IMR-90 (cell line): ENCODE measurements around the gene MYDGF. TPM values are rescaled to one million over a fixed set of nuclear protein-coding genes. Genes with fewer than 3 reads are reported as not detected.
A peak's percentile ranks its signal among the peaks of the same experiment; 100 is the strongest.

Experiments used
- ATAC-seq: fragments of 200-7000 bp; cut with Tn5 transposase; 2 replicates; pipeline ENCODE4 v1.9.1; 2020; ENCODE audit warnings: low read depth, mild to moderate bottlenecking, moderate library complexity
- BruUV-seq: library from RNA; stranded (reverse); fragments of 400-500 nt; replicated peaks from 2 replicates; lab custom pipeline; 2021; lab: Mats Ljungman, UMichigan
- CTCF ChIA-PET: fragments of 300-600 bp; formaldehyde crosslinking; extraction: SDS; loops from one replicate; lab custom pipeline; 2021; ENCODE audit warnings: antibody characterized with exemption; lab: Yijun Ruan, JAX
- POLR2A ChIA-PET: fragments of 300-600 bp; sonication (Branson Sonifier 250); formaldehyde crosslinking; loops from one replicate; lab custom pipeline; 2022; ENCODE audit warnings: antibody characterized with exemption; ENCODE audit not compliant: unreplicated experiment; lab: Charles Lee
- DNase-seq: peaks from one replicate; pipeline ENCODE4 v3.0.0; 2013
- H2AFZ ChIP-seq: replicated peaks from 2 replicates; pipeline ENCODE3; 2013; ENCODE audit warnings: low read length, mild to moderate bottlenecking; ENCODE audit not compliant: poor library complexity
- H2AK5ac ChIP-seq: 2 replicates; pipeline ENCODE4 v1.6.1; 2013; ENCODE audit warnings: low read depth, low read length, inconsistent platforms
- H2AK9ac ChIP-seq: replicated peaks from 2 replicates; pipeline ENCODE3; 2013; ENCODE audit warnings: mild to moderate bottlenecking, low read depth, low read length, moderate library complexity; ENCODE audit not compliant: poor library complexity
- H2BK120ac ChIP-seq: 2 replicates; pipeline ENCODE4 v1.6.1; 2013; ENCODE audit warnings: low read depth, low read length, inconsistent platforms
- H2BK15ac ChIP-seq: 3 replicates; pipeline ENCODE4 v1.6.1; 2013; ENCODE audit warnings: low read depth, low read length, inconsistent platforms
- H2BK20ac ChIP-seq: 2 replicates; pipeline ENCODE4 v1.6.1; 2013; ENCODE audit warnings: low read depth, mild to moderate bottlenecking, inconsistent platforms, low read length, moderate library complexity
- H2BK5ac ChIP-seq: 2 replicates; pipeline ENCODE4 v1.6.1; 2013; ENCODE audit warnings: mild to moderate bottlenecking, low read depth, low read length, inconsistent platforms; ENCODE audit not compliant: poor library complexity, severe bottlenecking
- H3K14ac ChIP-seq: replicated peaks from 2 replicates; pipeline ENCODE4 v1.6.1; 2013; ENCODE audit warnings: low read depth, low read length, inconsistent platforms
- H3K18ac ChIP-seq: 2 replicates; pipeline ENCODE4 v1.6.1; 2013; ENCODE audit warnings: low read depth, low read length, control low read depth
- H3K23ac ChIP-seq: 2 replicates; pipeline ENCODE4 v1.6.1; 2013; ENCODE audit warnings: low read depth, low read length, inconsistent platforms
- H3K27ac ChIP-seq: 2 replicates; pipeline ENCODE4 v1.5.1; 2013; ENCODE audit warnings: mild to moderate bottlenecking, control low read depth, low read length; ENCODE audit not compliant: insufficient read depth
- H3K27me3 ChIP-seq: 2 replicates; pipeline ENCODE4 v1.6.1; 2013; ENCODE audit warnings: low read length; ENCODE audit not compliant: control insufficient read depth, insufficient read depth
- H3K36me3 ChIP-seq: 2 replicates; pipeline ENCODE4 v1.6.1; 2013; ENCODE audit warnings: low read length, mixed read lengths; ENCODE audit not compliant: control insufficient read depth, insufficient read depth
- H3K4ac ChIP-seq: 2 replicates; pipeline ENCODE4 v1.6.1; 2013; ENCODE audit warnings: low read depth, low read length, inconsistent platforms
- H3K4me1 ChIP-seq: 2 replicates; pipeline ENCODE4 v1.6.1; 2013; ENCODE audit warnings: low read length, mixed read lengths; ENCODE audit not compliant: control insufficient read depth, insufficient read depth
- H3K4me2 ChIP-seq: 2 replicates; pipeline ENCODE4 v1.6.1; 2013; ENCODE audit warnings: low read depth, mild to moderate bottlenecking, control low read depth, low read length, moderate library complexity
- H3K4me3 ChIP-seq: 2 replicates; pipeline ENCODE4 v1.5.1; 2013; ENCODE audit warnings: low read depth, mild to moderate bottlenecking, control low read depth, low read length, moderate library complexity; ENCODE audit not compliant: insufficient read depth
- H3K56ac ChIP-seq: 2 replicates; pipeline ENCODE4 v1.6.1; 2013; ENCODE audit warnings: low read length, inconsistent platforms; ENCODE audit not compliant: insufficient read depth; ENCODE audit errors: extremely low read depth
- H3K79me1 ChIP-seq, 2 experiments: 2 replicates each; pipeline ENCODE4 v1.6.1; 2013; ENCODE audit warnings: low read length in 2 of 2, inconsistent platforms in 1 of 2, low read depth in 1 of 2
- H3K9ac ChIP-seq: 2 replicates; pipeline ENCODE4 v1.6.1; 2013; ENCODE audit warnings: low read depth, low read length, control low read depth
- H3K9me1 ChIP-seq: 2 replicates; pipeline ENCODE4 v1.6.1; 2013; ENCODE audit warnings: low read length, inconsistent platforms; ENCODE audit not compliant: insufficient read depth
- H3K9me3 ChIP-seq: 2 replicates; pipeline ENCODE4 v1.6.1; 2013; ENCODE audit warnings: low read length; ENCODE audit not compliant: control insufficient read depth, insufficient read depth
- H4K20me1 ChIP-seq: 2 replicates; pipeline ENCODE4 v1.6.1; 2013; ENCODE audit warnings: low read length, inconsistent platforms; ENCODE audit not compliant: insufficient read depth
- H4K5ac ChIP-seq: 2 replicates; pipeline ENCODE4 v1.6.1; 2013; ENCODE audit warnings: mild to moderate bottlenecking, low read depth, low read length, control low read depth
- H4K8ac ChIP-seq, 2 experiments: 2 replicates each; pipeline ENCODE4 v1.6.1; 2013; ENCODE audit warnings: low read depth in 2 of 2, low read length in 2 of 2, control low read depth in 1 of 2, inconsistent platforms in 1 of 2
- H4K91ac ChIP-seq: 2 replicates; pipeline ENCODE4 v1.6.1; 2013; ENCODE audit warnings: low read depth, low read length, inconsistent platforms; ENCODE audit not compliant: insufficient read depth
- BHLHE40 ChIP-seq: fragments of 150-350 bp; IDR thresholded peaks from 2 replicates; pipeline ENCODE4 v1.6.1; 2016; ENCODE audit warnings: mild to moderate bottlenecking, low read depth, low read length
- CEBPB ChIP-seq: IDR thresholded peaks from 2 replicates; pipeline ENCODE4 v1.6.1; 2012; ENCODE audit warnings: low read depth, low read length, improper control_type of control experiment
- CHD1 ChIP-seq: IDR thresholded peaks from 2 replicates; pipeline ENCODE4 v1.6.1; 2012; ENCODE audit warnings: low read depth, low read length, improper control_type of control experiment
- CTCF ChIP-seq: conservative IDR thresholded peaks from 2 replicates; pipeline ENCODE4 v1.5.1; 2012; ENCODE audit warnings: mild to moderate bottlenecking, low read depth, low read length, improper control_type of control experiment
- ELK1 ChIP-seq: fragments of 150-350 bp; IDR thresholded peaks from 2 replicates; pipeline ENCODE4 v1.6.1; 2016; ENCODE audit warnings: low read depth, mild to moderate bottlenecking, low read length, moderate library complexity, borderline replicate concordance
- FOS ChIP-seq: fragments of 150-350 bp; IDR thresholded peaks from 2 replicates; pipeline ENCODE4 v1.6.1; 2016; ENCODE audit warnings: low read depth, low read length
- MAFK ChIP-seq: IDR thresholded peaks from 2 replicates; pipeline ENCODE4 v1.6.1; 2012; ENCODE audit warnings: low read depth, low read length, improper control_type of control experiment
- MXI1 ChIP-seq: IDR thresholded peaks from 2 replicates; pipeline ENCODE4 v1.6.1; 2012; ENCODE audit warnings: low read depth, mild to moderate bottlenecking, low read length, moderate library complexity, borderline replicate concordance
- NFE2L2 ChIP-seq: fragments of 150-350 bp; IDR thresholded peaks from 2 replicates; pipeline ENCODE4 v1.6.1; 2016; ENCODE audit warnings: low read depth, mild to moderate bottlenecking, low read length
- POLR2A ChIP-seq: IDR thresholded peaks from 2 replicates; pipeline ENCODE4 v1.6.1; 2012; ENCODE audit warnings: mild to moderate bottlenecking, low read depth, low read length
- RAD21 ChIP-seq: IDR thresholded peaks from 2 replicates; pipeline ENCODE4 v1.6.1; 2012; ENCODE audit warnings: low read length, improper control_type of control experiment
- RCOR1 ChIP-seq: IDR thresholded peaks from 2 replicates; pipeline ENCODE4 v1.6.1; 2012; ENCODE audit warnings: mild to moderate bottlenecking, low read length, improper control_type of control experiment; ENCODE audit not compliant: insufficient replicate concordance
- RFX5 ChIP-seq: IDR thresholded peaks from 2 replicates; pipeline ENCODE4 v1.8.0; 2012; ENCODE audit warnings: low read depth, mild to moderate bottlenecking, low read length, moderate library complexity
- SMC3 ChIP-seq: fragments of 150-350 bp; IDR thresholded peaks from 2 replicates; pipeline ENCODE4 v1.6.1; 2016; ENCODE audit warnings: low read depth, mild to moderate bottlenecking, antibody characterized with exemption, low read length, moderate library complexity
- USF2 ChIP-seq: fragments of 150-350 bp; IDR thresholded peaks from 2 replicates; pipeline ENCODE4 v1.6.1; 2017; ENCODE audit warnings: mild to moderate bottlenecking, antibody characterized with exemption, low read length, low read depth
- WGBS, 2 experiments: methylation state at CpG; one replicate each; pipeline versions ENCODE4 v1.1.5 to v1.1.7; 2013; ENCODE audit warnings: missing lambda C conversion rate in 2 of 2; ENCODE audit not compliant: insufficient read length in 1 of 2; ENCODE audit errors: extremely low coverage in 2 of 2; 5-methylcytosine and 5-hydroxymethylcytosine counted together
- dilution Hi-C: fragments of 300-500 bp; cut with HindIII; formaldehyde crosslinking; loops from one replicate; pipeline ENCODE4 v1.14.3; 2018; ENCODE audit warnings: low sequenced_read_pairs; ENCODE audit not compliant: unreplicated experiment
- in situ Hi-C: fragments of 300-500 bp; cut with MboI; formaldehyde crosslinking; loops from 3 replicates; pipeline ENCODE4 v1.14.3; 2019; ENCODE audit warnings: low sequenced_read_pairs, inconsistent platforms, mixed read lengths
- intact Hi-C: fragments of 100-400 bp; cut with micrococcal nuclease; formaldehyde crosslinking; loops from 2 replicates; pipeline ENCODE4 v1.10.0; 2022
- polyA plus RNA-seq, 3 experiments: library from polyadenylated mRNA; depleted of rRNA; stranded (reverse); fragments of >200 nt; gene quantifications; 2 replicates each; pipeline ENCODE4 v1.2.3, GENCODE V29; 2012; ENCODE audit warnings: low replicate concordance in 1 of 3
- total RNA-seq: library from RNA; depleted of rRNA; stranded (reverse); fragments of >200 nt; gene quantifications from 2 replicates; pipeline ENCODE4 v1.2.3, GENCODE V29; 2012

Gene MYDGF
- total and polyA plus RNA-seq, 2 of the 4 experiments (the other 2 are of a cell fraction): 203 to 310 TPM

- Histone ChIP-seq H2BK120ac (peak overlapping the region; percentile 97), H2BK20ac (peak overlapping the region; percentile 90), H3K14ac (peak overlapping the region; percentile 89), H3K4me3 (no peak overlapping the region), H4K8ac (peak overlapping the region; percentile 87 to 88), H3K4ac (peak overlapping the region; percentile 97), H3K4me1 (peaks cover 15% of the 10 kb centered on the region), H3K23ac (peak overlapping the region; percentile 50; the same call in 1 of the 2 replicates), H3K18ac (peak overlapping the region; percentile 79; the same call in 1 of the 2 replicates), H2BK15ac (peak overlapping the region; percentile 96; the same call in 2 of the 3 replicates), H3K36me3 (peaks cover 74% of the 10 kb centered on the region), H3K79me1 (peaks cover 27 to 87% of the 10 kb centered on the region in 2 experiments), H3K27ac (peak overlapping the region; percentile 77), H3K9ac (no peak overlapping the region), H4K91ac (peak overlapping the region; percentile 93), H4K20me1 (no peaks in the 10 kb centered on the region), H3K56ac (no peak overlapping the region), H3K9me1 (peaks cover 15% of the 10 kb centered on the region), H3K9me3 (no peaks in the 10 kb centered on the region), H2AFZ (peak overlapping the region; percentile 78), H3K27me3 (no peaks in the 10 kb centered on the region), H2BK5ac (peak overlapping the region; percentile 98), H4K5ac (peak overlapping the region; percentile 74; the same call in 1 of the 2 replicates), H3K4me2 (no peak overlapping the region; the same call in 1 of the 2 replicates), H2AK9ac (peak overlapping the region; percentile 100), H2AK5ac (peak overlapping the region; percentile 95)
- POLR2A ChIA-PET: interaction anchor here (0.6 kb wide), 2 partner anchors 17 to 827 kb away, joined by 4 to 5 read pairs; no protein-coding TSS in a partner anchor
- DNase-seq (peak; percentile 97), ATAC-seq (peak; percentile 92)
- 50% methylated on average over 17 of the region's 32 CpGs; no CpG with 5 or more reads in 1 of the 2 experiments for WGBS, 2 experiments
- dilution Hi-C loops: no loop called here
- CTCF ChIA-PET: no interaction called here
- intact Hi-C loops: no loop called here
- in situ Hi-C loops: no loop called here
- no TSS peak for BruUV-seq
- TF ChIP-seq SMC3: no peak
- TF ChIP-seq NFE2L2: no peak
- TF ChIP-seq CTCF: no peak
- peak; percentile 76 for TF ChIP-seq FOS
- no peak for TF ChIP-seq CEBPB
- TF ChIP-seq CHD1: no peak
- peak; percentile 81 for TF ChIP-seq USF2
- TF ChIP-seq ELK1: no peak
- TF ChIP-seq MXI1: peak; percentile 92
- TF ChIP-seq RAD21: 0 out of 2 replicates have a peak, but pooled peaks have one; percentile 1
- TF ChIP-seq RFX5: no peak
- TF ChIP-seq MAFK: no peak
- peak; percentile 44 for TF ChIP-seq RCOR1
- TF ChIP-seq POLR2A: no peak; the same call in 1 of the 2 replicates
- TF ChIP-seq BHLHE40: peak; percentile 83
These were observed 43.3 kb upstream of the MYDGF start for GRCh38 chr19:4713384-4713951.
